NCI-H187 (cell line): Measurements from ENCODE around the gene C3.

ENCODE experiments used
- DNase-seq, 2 experiments: peaks; one replicate each; lab custom pipeline; 2025; lab: John Stamatoyannopoulos, UW

C3 gene

DNA sequence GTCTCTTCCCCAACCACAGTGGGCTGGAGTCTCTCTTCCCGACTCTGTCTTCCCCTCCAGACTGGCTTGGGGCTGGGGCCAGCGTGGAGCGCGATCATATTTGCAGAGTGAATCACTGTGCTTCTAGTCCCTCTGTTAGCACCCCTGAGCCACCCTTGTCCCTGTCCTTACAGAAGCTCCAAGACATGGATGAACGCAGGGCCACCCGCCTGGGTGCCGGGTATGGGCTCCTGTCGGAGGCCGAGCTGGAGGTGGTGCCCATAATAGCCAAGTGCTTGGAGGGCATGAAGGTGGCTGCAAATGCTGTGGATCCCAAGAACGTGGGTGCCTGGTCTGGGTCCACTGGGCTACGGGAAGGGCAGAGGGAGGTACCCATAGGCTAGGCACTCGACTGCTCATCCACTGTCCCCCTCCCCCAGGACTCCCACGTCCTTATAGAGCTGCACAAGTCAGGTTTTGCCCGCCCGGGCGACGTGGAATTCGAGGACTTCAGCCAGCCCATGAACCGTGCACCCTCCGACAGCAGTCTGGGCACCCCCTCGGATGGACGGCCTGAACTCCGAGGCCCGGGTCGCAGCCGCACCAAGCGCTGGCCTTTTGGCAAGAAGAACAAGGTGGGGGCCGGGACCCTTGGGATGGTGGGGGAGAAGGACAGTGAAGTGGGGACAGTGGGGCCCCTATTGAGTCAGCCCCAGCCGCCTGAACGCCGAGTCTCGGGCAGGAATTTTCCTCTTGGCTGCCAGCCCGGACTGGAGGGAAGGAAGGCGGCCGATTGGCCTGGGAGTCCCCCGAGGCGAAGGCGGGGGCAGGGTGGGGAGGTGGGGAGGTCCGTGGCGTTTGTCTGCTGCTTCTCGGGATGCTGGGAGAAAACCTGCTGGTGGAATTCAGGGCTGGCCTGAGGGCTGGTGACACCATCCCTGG, 24.2 kb upstream of the C3 start:
- no peak for DNase-seq

DNA sequence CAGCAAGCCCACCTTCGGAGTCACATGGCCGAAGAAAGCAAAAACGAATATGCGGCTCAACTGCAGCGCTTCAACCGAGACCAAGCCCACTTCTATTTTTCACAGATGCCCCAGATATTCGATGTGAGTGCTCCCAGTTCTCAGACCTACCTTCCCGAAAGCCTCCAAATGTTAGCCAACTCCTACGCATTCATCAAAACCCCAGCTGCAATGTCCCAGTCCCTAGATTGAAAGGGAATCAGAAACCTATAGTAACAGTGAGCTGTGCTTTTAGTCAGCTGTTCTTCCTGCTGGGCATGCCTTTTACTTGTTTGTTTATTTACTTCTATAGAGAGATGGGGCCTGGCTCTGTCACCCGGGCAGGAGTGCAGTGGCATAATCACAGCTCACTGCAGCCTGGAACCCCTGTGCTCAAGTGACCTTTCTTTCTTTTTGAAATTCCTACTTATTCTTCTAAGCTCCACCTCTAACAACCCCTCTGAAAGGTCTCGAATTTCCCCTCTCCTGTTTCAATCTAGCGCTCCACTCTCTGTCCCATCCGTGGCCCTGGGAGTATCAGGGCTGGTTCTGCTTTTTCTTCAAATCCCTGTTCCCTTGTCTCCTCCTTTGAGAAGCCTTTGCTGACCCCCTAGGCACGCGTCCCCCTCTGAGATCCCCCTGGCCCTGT, 23.4 kb upstream of the C3 start:
- DNase-seq = no peak

DNA sequence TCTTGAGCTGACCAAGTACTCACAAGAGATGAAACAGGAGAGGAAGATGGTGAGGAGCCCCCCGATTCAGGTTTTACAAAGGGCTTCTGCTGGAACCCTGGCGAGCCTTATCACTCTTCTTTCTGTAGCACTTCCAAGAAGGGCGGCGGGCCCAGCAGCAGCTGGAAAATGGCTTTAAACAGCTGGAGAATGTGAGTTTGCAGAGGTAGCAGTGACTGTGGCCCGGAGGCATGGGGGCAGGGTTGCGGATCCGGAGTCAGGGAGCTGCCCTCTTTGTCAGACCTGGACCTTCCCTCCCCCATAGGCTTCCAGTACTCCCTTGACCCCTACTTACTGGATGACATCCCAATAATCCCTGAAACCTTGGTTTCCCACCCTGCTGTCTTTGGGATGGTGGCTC, 22.6 kb upstream of the C3 start:
- DNase-seq = no peak

DNA sequence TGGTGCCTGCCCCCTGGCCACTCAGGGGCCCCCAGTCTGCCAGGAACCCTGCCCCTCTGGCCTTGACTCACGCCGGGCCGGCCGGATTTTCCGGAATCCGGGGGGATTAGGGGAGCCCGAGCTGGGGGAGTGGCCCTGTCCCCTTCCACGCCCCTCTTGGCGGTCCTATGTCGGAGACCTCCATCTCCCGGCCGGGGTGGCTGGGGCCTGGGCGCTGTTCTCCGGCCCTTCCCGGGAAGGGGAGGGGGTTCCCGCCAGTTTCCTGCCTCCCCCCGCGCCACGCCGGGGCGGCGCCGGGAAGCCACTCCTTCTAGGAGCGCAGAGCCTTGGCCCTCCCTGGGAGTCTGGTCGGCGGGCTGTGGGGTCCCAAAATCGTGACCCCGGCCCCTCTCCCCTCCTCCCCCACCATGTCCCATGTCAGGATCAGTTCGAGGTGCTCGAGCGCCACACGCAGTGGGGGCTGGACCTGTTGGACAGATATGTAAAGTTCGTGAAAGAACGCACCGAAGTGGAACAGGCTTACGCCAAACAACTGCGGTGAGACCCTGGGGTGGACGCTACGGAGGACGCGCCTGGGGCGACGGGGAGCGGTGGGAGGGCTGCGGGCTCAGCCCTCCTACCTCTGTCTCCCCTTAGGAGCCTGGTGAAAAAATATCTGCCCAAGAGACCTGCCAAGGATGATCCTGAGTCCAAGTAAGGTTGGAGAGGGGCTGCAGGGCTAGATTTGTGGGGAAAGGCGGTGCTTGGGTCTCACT, 20.3 kb upstream of the C3 start:
- no peak for DNase-seq

DNA sequence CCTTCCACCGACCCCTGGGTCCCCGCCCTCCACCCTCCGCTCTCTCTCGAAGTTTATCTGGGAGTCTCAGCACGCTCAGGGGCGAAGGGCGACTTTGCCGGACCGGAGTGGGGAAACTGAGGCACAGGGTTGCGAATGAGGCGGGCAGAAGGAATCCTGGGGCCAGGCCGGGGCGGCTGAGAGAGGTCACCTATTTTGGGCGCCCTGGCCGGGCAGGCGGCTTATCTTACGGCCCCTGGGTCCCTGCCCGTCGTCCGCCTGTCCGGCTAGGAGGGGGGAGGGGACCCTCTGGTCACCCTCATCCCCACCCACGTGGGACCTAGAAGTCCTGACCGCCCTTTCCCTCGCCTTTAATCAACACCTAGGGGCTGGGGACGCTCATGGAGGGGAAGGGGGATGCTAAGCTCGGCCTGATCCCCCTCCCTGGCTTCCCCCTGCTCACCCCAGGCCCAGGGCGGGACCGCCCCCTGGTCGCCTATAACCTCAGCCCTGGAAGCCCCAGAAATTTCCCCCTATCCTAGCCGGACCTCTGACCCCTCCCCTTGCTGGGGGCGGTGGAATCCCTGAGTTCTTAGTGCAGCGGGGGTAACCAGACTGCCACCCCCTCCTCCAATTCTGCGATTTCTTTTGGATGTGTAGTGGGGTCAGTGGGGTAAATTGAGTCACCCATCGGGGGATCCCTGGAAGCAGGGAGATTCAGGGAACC, 19.6 kb upstream of the C3 start:
- no peak for DNase-seq

DNA sequence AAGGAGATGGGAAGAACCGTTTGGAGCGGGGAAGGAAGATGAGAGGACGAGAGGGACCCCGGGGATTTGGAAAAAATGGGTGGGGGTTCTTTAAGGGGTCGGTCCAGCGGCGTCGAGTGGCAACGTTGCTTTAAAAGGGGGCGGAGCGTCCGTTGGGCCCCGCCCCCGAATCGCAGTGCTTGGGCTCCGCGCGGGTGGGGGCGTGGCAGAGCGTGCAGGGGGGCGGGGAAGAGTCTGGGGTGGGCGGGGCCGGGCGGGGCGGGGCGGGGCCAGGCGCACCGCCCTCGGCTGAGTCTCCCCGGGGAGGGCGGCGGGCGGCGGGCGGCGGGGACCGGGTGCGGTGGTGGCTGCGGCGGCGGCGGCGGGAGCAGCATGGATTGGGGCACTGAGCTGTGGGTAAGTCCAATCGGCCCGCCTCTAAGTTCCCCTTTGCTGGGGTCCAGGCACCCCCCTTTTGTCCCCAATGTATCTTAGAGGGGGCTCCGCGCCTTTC, 19.0 kb upstream of the C3 start, which contains the start of gene TRIP10:
Gene TRIP10, plus strand, starts transcription at position 291 of the 493 bp plus-strand sequence. Its CDS starts 82 bp downstream, at position 373.
- DNase-seq = no peak

DNA sequence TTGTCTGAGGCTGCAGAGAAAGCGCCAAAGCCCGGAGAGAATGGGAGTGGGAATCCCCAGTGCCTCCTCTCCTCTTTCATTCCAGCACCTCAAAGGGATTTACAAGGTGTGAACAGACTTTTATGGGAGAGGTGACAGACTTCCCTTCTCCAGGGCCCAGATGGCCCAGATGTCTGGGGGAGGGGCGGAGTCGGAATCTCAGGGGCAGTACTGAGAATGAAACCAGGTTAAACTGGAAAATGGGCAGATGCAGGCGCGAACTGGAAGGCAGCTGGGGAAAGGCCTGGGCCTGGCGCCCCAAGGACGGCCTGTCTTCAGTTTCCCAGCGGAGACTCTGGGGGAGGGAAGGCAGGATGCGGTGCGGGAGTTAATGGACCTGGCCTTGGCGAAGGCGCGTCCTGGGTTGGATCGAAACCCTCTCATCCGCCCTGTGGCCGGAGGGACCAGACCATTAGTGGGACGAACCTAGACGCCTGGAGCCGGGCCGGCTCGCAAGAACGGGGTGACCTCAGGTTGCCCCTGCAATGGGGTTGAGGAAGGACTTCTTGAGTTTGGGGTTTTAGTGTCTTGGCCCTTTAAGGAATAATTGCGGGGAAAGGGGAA, 18.4 kb upstream of the C3 start:
- DNase-seq = no peak

DNA sequence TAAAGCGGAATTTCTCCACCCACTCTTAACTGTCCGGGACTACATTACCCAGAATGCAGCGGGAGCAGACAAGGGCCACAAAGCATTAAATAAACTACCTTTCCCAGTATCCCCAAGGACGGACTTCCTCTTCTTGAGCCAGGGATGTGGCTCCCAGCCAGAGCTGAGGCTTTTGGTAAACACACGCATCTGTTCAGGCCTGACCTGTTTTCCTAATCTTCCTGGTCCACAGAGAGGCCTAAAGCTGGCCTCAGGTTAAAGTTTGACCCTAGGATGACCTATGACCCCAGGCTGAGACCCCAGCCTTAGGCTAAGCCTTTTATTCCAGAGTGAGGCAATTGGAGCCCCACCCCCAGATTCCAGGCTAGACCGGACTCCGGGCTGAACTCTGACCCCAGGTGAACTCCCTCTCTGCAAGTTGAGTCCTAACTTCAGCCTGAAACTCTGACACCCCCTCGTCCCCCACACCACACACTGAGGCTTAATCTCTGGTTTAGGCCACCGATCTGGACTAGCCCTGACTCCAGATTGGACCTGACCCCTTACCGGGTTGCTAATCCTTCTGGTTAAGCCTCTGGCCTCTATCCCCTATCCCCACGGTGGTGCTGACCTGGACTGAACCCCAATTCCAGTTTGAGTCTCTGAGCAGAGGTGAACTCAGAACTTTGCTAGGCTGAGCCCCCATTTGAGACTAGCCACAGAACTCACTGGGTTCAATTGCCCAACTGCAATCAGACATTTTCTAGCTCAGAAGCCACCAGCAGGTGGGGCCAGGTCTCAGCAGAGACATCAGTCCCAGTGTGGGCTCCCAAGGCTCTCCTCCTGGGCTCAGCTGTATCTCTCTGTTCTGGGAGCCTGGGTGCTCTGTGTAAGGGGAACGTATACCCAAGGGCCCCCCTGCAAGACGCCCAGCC, 17.7 kb upstream of the C3 start:
- no peak for DNase-seq

DNA sequence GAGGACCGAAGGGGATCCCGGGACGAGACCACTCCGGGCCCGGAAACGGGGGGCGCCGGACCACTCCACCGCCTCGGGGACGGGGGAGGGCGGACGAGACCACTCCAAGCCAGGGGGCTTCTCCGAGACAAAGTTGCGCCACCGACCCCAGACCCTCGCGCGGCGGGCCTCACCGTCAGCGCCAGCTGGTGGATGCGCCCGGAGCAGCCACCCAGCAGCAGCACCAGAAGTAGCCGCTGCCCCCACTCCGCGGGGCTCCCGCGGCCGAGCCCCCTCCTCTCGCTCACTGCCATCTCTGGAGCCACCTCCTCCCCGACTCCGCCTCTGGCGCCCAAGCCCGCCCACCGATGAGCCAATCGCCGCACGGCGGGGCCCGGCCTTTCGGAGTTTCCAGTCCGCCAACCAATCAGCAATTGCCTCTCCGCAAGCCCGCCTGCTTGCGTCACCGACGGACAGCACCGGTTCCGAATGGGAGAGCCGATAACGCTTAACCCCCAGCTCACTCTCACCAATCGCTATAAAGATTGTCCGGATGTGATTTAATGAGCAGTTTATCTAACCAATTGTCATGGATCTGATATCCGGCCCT, 16.9 kb upstream of the C3 start, which contains the start of gene GPR108:
Gene GPR108, minus strand, starts transcription at position 297 of the 589 bp plus-strand sequence. Its CDS starts 4 bp downstream, at position 293.
- peak; percentile 14 to 67 for DNase-seq

DNA sequence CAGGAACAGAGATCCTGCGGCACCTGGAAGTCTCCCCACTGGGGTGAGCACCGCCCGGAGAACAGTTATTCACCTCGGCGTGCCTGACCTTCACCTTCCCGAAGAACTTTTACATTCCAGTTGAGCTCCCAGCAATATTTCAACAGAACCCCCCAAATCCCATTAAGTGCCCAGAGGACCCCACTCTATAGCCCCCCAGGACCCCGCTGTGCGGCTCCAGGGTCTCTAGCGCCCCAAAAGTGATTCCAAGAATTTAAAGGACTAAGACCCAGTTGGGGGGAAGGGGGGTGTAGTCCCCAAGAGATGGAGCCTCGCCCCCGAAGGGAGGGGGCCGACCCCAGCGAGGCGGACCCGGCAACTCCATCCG, 16.4 kb upstream of the C3 start:
- no peak for DNase-seq

DNA sequence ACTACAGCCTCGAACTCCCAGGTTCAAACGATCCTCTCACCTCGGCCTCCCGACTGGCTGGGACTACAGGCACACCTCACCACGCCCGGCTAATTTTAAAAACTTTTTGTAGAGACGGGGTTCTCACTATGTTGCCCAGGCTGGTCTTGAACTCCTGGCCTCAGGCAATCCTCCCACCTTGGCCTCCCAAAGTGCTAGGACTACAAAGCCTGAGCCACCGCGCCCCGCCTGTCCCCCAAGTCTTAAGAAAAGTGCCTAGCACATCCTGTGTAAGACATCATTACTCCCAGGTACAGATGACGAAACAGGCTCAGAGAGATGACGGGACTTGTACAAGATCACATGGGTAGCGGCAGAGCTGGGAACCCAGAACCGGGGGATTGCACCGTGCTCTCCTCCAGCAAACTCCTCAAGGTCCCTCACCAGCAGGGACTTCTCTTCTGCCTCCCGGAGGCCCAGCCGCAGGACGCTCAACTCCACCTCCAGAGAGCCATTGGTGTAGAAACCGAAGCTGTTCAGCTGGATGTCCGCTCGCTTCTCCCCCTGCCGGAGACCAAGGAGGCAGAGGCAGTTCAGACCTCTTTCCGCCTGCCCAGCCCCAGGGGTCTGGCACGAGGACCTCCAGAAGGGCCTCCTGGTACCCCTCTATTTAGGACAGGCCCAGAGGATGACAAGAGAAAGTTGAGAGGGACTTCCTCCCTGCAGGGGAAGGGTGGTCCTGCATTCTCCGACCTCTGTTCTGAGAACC, 15.9 kb upstream of the C3 start:
- DNase-seq = no peak

DNA sequence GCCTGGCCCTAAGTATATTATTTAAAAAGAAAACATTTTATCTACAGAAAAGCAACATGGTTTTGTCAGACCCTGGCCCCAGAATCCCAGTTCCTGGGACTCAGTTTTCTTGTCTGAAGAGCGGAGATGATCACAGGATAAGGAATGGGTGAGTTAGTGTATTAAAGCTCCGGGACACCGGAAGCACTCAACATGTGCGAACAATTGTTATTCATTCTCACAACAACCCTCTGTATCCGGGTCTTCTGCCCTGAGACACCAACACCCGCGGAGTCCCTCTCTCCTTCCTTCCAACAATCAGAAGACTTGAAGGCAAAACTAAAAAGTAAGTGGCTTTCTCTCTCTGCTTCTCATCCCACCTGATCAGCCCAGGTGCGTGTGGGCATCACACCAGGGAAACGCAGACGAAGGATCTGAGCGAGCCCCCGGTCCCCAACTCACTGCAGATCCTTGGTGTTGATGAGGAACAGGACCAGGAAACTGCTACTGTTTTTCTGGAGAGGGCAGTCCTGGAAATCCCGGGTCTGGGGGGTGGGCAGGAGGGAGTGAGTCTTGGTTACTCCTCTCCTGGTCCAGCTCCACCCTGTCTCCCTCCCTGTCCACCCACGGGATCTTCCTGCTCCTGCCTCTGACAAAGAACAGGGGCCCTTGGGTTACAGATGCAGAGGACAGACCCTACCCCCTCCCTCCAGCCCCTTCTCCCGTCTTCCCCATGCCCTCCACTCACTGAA, 14.9 kb upstream of the C3 start:
- no peak for DNase-seq

DNA sequence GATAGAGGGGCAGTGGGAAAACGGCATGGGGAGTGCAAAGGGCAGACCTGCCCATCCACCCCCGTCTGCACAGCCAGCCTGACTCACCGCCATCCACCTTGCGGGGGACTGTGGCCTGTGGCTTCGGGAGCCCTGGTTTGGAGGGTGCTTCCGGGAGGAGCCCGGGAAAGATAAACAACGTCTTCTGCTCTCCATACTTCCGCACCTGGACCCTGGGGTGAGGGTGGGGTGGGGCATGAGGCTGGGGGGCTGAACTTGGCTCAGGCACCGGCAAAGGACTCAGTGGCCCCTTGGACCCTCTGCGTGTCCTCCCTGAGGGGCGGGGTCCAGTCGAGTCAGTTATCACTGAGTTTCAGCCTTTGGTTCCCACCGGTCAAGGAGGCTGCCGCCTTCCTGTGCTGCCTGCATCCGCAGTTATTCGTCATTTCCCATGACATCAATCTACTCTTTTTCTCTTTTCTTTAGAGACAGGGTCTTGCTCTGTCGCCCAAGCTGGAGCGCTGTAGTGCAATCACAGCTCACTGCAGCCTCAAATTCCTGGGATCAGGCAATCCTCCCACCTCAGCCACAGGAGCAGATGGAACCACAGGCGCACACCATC, 13.7 kb upstream of the C3 start:
- DNase-seq = no peak

DNA sequence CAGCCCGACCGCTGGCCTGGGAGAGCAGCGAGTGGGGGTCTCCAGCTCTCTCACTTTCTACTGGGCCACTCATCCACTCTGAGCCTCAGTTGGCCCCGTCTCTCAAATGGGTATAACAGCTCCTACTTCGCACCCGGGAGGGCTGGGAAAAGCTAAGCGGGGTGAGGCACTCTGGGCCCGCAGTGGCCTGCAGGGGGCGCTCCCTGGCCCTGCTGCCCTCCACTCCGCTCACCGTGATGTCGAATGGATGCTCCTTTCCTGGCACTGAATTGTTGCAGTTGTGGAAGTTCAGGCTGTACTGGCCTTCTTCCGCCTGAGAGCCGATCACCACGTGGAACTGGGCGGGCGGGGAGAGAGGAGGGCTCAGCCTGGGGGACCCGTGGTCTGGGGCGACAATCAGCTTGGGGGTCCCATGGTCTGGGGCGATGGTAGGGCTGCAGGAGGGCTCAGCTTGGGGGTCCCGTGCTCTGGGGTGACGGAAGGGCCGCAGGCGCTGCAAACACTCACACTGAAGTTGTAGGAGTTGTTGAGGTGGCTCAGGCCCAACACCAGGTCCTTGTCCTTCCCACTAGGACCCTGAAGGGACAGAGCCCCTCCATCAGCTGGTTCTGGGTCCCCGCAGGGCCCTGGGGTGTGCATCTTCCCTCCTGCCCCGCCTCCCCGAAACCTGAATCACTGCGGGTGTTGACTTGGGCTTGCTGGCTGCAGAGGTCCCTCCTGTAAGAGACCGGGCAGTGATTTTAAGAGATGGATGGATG, 13.1 kb upstream of the C3 start:
- DNase-seq = no peak

DNA sequence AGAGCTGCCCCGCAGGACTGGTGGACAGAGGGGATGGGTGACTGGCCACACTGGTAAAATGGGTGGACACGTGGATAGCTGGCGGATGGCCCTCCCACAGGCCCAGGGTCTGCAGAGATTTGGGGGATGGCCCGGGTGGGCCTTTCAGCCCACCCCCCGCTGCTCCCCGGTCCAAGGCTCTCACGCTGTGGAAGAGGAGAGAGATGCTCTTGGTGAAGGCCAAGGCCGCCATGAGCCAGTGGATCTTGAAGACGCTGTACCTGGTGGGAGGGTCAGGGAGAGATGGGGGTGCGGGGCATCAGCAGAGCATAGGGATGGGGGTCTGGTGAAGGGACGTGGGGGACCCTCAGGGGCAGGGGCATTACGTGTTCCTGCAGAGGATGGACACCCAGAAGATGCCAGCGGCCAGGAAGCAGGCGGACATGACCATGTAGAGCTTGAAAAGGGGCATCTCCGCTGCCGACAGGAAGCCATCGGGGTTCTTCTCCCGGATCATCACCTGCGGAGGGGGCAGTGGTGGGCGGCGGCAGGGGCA, 12.4 kb upstream of the C3 start:
- no peak for DNase-seq

DNA sequence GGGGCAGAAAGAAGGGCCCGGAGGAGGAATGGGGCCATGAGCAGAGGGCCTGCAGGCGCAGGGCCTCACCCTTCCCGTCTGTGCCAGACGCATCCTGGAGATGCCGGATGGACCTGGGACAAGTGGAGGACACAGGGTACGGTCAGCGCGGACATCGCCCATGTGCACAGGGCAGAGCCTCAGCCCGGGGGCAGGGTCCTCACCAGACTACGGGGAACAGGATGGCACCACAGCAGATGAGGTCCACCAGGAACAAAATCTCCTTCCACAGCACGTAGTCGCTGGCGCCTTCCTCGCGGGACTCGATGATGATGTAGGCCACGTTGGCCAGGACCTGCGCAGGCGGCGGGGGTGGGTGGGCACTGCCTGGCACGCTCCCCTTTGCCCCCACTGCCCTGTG, 11.4 kb upstream of the C3 start:
- DNase-seq = no peak
